HPDE6-E6E7 (cell line): ENCODE measurements around the gene WIPF2.

ENCODE experiments used
- DNase-seq: peaks from one replicate; pipeline ENCODE4 v3.0.0; 2011; ENCODE audit warnings: missing footprints; ENCODE audit errors: extremely low spot score

The WIPF2 gene

DNA sequence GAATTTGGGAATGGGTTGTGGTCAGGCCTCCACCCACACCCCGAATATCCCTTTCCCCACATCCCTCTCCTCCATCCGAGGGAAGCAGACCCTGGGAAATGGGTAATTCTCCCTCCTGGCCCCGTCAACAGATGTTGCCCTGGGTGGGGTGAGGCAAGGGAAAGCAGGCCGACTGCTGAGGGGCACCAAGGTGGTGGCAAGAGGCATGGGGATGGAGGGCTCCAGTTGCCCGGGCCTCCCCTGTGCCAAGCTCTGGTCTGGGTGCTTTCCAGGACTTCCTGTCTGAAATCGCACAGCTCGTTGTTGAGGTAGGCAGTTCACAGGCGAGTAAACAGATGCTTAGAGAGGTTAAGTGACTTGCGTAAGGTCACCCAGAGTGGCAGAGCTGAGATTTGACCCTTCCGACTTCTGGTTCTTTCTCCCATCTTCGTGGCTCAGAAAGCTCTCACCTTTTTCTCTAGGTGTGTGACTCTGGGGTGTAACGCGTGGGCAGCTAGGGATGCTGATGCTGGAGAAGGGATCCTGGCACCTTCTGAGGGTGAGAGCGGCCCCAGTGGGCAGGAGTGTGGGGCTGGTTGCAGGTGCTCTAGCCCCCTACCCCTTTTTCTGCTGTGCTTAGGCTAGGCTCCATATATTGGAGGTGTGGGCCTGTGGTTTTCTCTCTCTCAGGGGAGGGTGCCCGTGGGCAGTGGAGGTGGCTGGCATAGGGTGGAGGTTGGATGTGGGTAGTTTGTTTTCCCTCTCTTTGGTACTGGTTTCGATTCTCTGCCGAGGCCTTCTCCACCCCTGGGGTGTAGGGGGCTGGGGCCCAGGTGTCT is 107.1 kb downstream of the WIPF2 start:
- no peak for DNase-seq

- DNase-seq, result no peak
These were observed 107.7 kb downstream of the WIPF2 start for GRCh38 chr17:40326832-40327199.

DNA sequence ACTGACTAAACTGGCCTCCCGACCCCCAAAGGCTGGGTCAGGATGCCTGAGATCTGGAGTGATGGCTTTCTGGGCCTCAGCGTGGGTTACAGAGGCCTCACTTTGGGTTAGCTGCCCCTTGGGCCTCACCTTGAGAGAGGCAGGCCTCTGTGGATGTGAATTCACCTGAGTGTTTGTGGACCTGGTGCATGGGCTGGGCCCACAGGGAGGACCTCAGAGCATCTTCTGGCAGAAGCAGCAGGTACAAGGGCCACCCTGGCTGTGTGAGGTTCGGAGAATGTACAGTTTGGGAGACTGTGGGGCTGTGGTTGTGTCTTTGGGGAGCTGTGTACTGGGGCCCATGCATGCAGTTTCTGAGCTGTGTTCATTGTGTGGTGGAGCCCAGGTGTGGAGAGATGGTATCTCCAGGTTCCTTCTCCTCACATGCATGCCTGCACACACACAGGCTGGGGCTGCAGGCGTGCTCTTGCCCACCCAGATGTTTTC is 108.2 kb downstream of the WIPF2 start:
- no peak for DNase-seq

- no peak for DNase-seq
These were observed 108.8 kb downstream of the WIPF2 start for GRCh38 chr17:40327735-40328385.

DNA sequence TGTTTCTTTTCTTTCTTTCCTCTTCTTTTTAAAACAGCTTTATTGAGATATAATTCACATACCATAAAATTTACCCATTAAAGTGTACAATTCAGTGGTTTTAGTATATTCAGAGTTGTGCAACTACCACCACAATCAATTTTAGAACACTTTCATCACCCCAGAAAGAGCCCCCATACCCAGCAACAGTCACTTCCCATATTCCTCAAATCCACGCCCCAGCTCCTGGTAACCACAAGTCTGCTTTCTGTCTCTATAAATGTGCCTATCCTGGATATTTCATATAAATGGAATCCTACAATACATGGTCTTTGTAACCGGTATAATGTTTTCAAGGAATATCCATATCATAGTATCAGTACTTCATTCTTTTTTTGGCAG is 109.3 kb downstream of the WIPF2 start:
- DNase-seq, result no peak

- no peak for DNase-seq
These were observed 111.0 kb downstream of the WIPF2 start for GRCh38 chr17:40329839-40330794.

GRCh38 chr17:40330850-40331470 is 111.9 kb downstream of the WIPF2 start:
- no peak for DNase-seq

GRCh38 chr17:40331743-40332641 is 112.9 kb downstream of the WIPF2 start:
- no peak for DNase-seq
